Muscle layer of duodenum (tissue), 2 donors: ENCODE data around the gene RHBDL2.

Experiments used
- H3K27ac ChIP-seq: one replicate; pipeline ENCODE4 v1.7.0; 2013; ENCODE audit warnings: mild to moderate bottlenecking, low read length
- H3K27me3 ChIP-seq: one replicate; pipeline ENCODE4 v1.7.0; 2013; ENCODE audit warnings: low read depth, mild to moderate bottlenecking, control low read depth, low read length
- H3K36me3 ChIP-seq, 2 donors: one replicate each; pipeline ENCODE4 v1.7.0; 2013; ENCODE audit warnings: low read length in 2 of 2, control low read depth in 1 of 2, mild to moderate bottlenecking in 1 of 2; ENCODE audit not compliant: insufficient read depth in 2 of 2, control insufficient read depth in 1 of 2
- H3K4me1 ChIP-seq, 2 donors: one replicate each; pipeline ENCODE4 v1.7.0; 2013; ENCODE audit warnings: low read length in 2 of 2, mild to moderate bottlenecking in 2 of 2, control low read depth in 1 of 2, moderate library complexity in 1 of 2; ENCODE audit not compliant: insufficient read depth in 2 of 2, control insufficient read depth in 1 of 2
- H3K4me3 ChIP-seq, 2 donors: one replicate each; pipeline ENCODE4 v1.7.0; 2013; ENCODE audit warnings: low read length in 2 of 2, low read depth in 1 of 2, mild to moderate bottlenecking in 1 of 2
- H3K9me3 ChIP-seq, 2 donors: one replicate each; pipeline ENCODE4 v1.7.0; 2013; ENCODE audit warnings: low read length in 2 of 2, control low read depth in 1 of 2, mild to moderate bottlenecking in 1 of 2; ENCODE audit not compliant: control insufficient read depth in 1 of 2
- donor health status: healthy.

RHBDL2 gene

GRCh38 chr1:38962560-38962959, 20.9 kb upstream of the RHBDL2 start:
- Histone ChIP-seq H3K4me1 (no peaks in the 10 kb centered on the region), H3K4me3 (no peak overlapping the region), H3K27me3 (no peaks in the 10 kb centered on the region), H3K9me3 (no peaks in the 10 kb centered on the region), H3K36me3 (no peaks in the 10 kb centered on the region), H3K27ac (no peak overlapping the region)

- Histone ChIP-seq H3K36me3 (no peaks in the 10 kb centered on the region), H3K4me1 (no peaks in the 10 kb centered on the region), H3K27ac (no peak overlapping the region), H3K27me3 (no peaks in the 10 kb centered on the region), H3K4me3 (no peak overlapping the region), H3K9me3 (no peaks in the 10 kb centered on the region)
Measured at GRCh38 chr1:38962113-38962512, 20.5 kb upstream of the RHBDL2 start.

DNA sequence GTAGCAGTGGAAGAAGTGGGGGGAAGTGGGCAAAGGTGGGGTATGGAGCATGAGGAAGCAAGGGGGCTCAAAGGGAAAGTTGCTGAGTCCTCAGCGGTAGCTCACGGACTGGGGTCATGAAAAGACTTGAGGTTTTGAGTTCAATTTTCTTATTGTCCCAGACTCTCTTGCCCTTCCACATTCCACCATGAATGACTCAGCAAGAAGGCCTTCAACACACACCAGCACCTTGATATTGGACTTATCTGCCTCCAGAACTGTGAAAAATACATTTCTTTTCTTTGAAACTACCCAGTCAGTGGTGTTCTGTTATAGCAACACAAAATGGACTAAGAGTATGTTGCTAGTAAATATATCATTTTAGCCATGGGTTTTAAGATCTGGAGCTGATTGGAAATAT, 17.3 kb upstream of the RHBDL2 start:
- H3K4me1 ChIP-seq: no peaks in the 10 kb centered on the region
- no peak overlapping the region for H3K4me3 ChIP-seq
- H3K27ac ChIP-seq: no peak overlapping the region
- no peaks in the 10 kb centered on the region for H3K27me3 ChIP-seq
- H3K9me3 ChIP-seq: no peaks in the 10 kb centered on the region
- H3K36me3 ChIP-seq: no peaks in the 10 kb centered on the region

- no peaks in the 10 kb centered on the region for H3K9me3 ChIP-seq
- no peaks in the 10 kb centered on the region for H3K4me1 ChIP-seq
- H3K27ac ChIP-seq: no peak overlapping the region
- H3K27me3 ChIP-seq: no peaks in the 10 kb centered on the region
- H3K4me3 ChIP-seq: no peak overlapping the region
- H3K36me3 ChIP-seq: no peaks in the 10 kb centered on the region
Measured at GRCh38 chr1:38953433-38953860, 11.8 kb upstream of the RHBDL2 start.

- Histone ChIP-seq H3K27me3 (no peaks in the 10 kb centered on the region), H3K4me1 (no peaks in the 10 kb centered on the region), H3K27ac (no peak overlapping the region), H3K36me3 (no peaks in the 10 kb centered on the region), H3K9me3 (no peaks in the 10 kb centered on the region), H3K4me3 (no peak overlapping the region)
Measured at GRCh38 chr1:38950553-38950952, 8.9 kb upstream of the RHBDL2 start.

GRCh38 chr1:38944547-38944946, 2.9 kb upstream of the RHBDL2 start:
- Histone ChIP-seq H3K4me1 (peaks cover 3 to 4% of the 10 kb centered on the region in 2 donors), H3K9me3 (no peaks in the 10 kb centered on the region), H3K4me3 (no peak overlapping the region), H3K27me3 (no peaks in the 10 kb centered on the region), H3K27ac (no peak overlapping the region), H3K36me3 (no peaks in the 10 kb centered on the region)

GRCh38 chr1:38942664-38943428, 1.2 kb upstream of the RHBDL2 start:
- Histone ChIP-seq H3K4me1 (peaks cover 3 to 4% of the 10 kb centered on the region in 2 donors), H3K27ac (no peak overlapping the region), H3K27me3 (no peaks in the 10 kb centered on the region), H3K4me3 (no peak overlapping the region), H3K36me3 (no peaks in the 10 kb centered on the region), H3K9me3 (no peaks in the 10 kb centered on the region)

GRCh38 chr1:38941093-38941492, 537 bp downstream of the RHBDL2 start:
- no peaks in the 10 kb centered on the region for H3K36me3 ChIP-seq
- H3K4me3 ChIP-seq: peak overlapping the region; percentile 52 to 66
- H3K27ac ChIP-seq: no peak overlapping the region
- H3K9me3 ChIP-seq: no peaks in the 10 kb centered on the region
- peaks cover 3 to 4% of the 10 kb centered on the region in 2 donors for H3K4me1 ChIP-seq
- H3K27me3 ChIP-seq: no peaks in the 10 kb centered on the region

GRCh38 chr1:38940339-38941047, 1.1 kb downstream of the RHBDL2 start:
- no peaks in the 10 kb centered on the region for H3K27me3 ChIP-seq
- H3K4me1 ChIP-seq: peaks cover 3 to 4% of the 10 kb centered on the region in 2 donors
- no peaks in the 10 kb centered on the region for H3K36me3 ChIP-seq
- no peak overlapping the region for H3K4me3 ChIP-seq
- no peaks in the 10 kb centered on the region for H3K9me3 ChIP-seq
- no peak overlapping the region for H3K27ac ChIP-seq

DNA sequence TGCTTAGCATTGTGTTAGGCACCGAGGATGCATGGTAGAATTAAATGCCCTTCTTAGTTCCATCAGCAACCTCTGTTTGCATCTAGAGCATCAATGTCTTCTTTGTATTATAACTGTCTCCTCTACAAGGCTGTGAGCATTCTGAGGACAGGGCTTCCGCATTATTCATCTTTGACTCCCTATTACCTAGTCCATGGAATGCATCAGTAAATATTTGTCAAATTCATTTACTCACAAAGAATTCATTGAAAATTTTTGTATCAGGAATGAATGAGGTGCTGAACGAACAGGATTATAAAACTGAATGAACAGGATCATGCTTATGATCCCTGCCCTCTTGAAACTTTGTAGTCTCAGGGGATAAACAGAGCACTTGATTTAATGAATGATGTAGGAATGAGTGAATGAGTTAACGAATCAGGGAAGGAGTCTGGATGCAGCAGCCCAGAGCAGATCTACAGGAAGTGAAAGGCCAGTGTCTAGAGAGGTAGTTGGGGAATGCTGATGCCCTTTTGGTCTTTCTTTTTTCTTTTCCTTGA, 2.8 kb downstream of the RHBDL2 start:
- Histone ChIP-seq H3K36me3 (no peaks in the 10 kb centered on the region), H3K4me1 (peaks cover 3 to 4% of the 10 kb centered on the region in 2 donors), H3K4me3 (no peak overlapping the region), H3K9me3 (no peaks in the 10 kb centered on the region), H3K27ac (no peak overlapping the region), H3K27me3 (no peaks in the 10 kb centered on the region)

DNA sequence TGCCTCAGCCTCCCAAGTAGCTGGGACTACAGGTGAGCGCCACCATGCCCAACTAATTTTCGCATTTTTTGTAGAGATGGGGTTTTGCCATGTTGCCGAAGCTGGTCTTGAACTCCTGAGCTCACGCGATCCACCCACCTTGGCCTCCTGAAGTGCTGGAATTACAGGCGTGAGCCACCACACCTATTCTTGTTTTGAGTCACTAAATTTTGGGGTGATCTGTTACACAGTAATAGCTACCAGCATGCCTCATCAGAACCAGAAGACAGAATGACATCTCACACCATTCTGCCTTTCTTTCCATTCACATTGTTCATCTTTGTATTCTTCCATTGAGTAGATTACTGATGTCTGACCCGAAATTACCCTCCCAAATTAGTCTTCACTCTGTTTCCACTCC, 9.1 kb downstream of the RHBDL2 start:
- Histone ChIP-seq H3K27me3 (no peaks in the 10 kb centered on the region), H3K4me1 (no peaks in the 10 kb centered on the region), H3K9me3 (peaks cover 0 to 2% of the 10 kb centered on the region in 2 donors), H3K4me3 (no peak overlapping the region), H3K36me3 (no peaks in the 10 kb centered on the region), H3K27ac (no peak overlapping the region)
